Measurements from ENCODE around the gene ACTRT2.

ACTRT2 gene

DNA sequence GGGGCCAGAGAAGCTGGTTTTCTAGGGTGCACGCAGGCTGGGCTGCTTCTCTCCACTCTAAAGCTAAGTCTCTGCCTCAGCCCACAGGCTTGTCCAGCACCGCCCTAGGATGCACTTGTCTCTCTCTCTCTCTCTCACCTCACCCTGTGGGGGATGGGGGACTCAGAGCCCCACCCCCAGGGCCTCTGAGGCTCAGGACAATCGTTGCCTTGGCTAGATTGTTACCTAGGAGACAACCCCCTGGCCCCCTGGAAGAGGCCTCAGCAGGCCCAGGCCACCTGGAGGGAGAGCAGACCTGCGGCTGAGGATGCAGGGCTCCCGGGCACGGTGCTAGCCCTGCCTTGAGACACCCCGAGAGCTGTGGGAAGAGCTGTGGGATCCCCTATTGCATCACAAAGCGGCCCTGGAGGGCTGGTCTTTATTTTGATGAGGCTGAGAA is at the start of gene ACTRT2:
Gene ACTRT2, plus strand, starts transcription at position 235 of the 439 bp plus-strand sequence. CDS start 220 bp downstream, outside the sequence.
- H3K4me3 ChIP-seq (ENCODE audit: low read depth, low read length) = no peak within 1 kb of the TSS
- TF ChIP-seq, protein P1, sequence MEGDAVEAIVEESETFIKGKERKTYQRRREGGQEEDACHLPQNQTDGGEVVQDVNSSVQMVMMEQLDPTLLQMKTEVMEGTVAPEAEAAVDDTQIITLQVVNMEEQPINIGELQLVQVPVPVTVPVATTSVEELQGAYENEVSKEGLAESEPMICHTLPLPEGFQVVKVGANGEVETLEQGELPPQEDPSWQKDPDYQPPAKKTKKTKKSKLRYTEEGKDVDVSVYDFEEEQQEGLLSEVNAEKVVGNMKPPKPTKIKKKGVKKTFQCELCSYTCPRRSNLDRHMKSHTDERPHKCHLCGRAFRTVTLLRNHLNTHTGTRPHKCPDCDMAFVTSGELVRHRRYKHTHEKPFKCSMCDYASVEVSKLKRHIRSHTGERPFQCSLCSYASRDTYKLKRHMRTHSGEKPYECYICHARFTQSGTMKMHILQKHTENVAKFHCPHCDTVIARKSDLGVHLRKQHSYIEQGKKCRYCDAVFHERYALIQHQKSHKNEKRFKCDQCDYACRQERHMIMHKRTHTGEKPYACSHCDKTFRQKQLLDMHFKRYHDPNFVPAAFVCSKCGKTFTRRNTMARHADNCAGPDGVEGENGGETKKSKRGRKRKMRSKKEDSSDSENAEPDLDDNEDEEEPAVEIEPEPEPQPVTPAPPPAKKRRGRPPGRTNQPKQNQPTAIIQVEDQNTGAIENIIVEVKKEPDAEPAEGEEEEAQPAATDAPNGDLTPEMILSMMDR (IDR thresholded peaks at IDR 0.05; ENCODE audit: borderline replicate concordance, insufficient read depth, low read depth, low read length) = no peak

DNA sequence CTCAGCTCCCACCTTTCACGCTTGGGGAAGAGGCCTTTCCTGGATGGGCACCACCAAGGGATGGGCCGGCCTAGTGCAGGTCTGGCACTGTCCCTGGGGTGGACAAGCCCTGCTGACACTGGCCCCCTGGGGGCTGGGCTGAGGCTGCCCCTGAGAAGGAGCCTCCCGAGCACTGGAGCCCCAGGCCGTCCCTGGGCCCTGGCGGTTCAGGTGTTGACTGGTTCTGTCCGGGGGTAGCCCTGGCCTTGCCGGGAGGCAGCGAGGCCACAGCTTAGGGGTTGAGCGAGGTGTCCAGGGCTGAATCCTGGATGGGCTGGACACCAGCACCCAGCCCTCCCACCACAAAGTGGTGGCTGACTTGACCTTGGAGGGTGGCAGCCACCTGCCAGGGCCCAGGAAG is 49.7 kb upstream of the ACTRT2 start:
- H3K4me3 ChIP-seq (ENCODE audit: low read depth, low read length) = no peak overlapping the region
- TF ChIP-seq, protein P1 (IDR thresholded peaks at IDR 0.05; ENCODE audit: borderline replicate concordance, insufficient read depth, low read depth, low read length) = no peak

DNA sequence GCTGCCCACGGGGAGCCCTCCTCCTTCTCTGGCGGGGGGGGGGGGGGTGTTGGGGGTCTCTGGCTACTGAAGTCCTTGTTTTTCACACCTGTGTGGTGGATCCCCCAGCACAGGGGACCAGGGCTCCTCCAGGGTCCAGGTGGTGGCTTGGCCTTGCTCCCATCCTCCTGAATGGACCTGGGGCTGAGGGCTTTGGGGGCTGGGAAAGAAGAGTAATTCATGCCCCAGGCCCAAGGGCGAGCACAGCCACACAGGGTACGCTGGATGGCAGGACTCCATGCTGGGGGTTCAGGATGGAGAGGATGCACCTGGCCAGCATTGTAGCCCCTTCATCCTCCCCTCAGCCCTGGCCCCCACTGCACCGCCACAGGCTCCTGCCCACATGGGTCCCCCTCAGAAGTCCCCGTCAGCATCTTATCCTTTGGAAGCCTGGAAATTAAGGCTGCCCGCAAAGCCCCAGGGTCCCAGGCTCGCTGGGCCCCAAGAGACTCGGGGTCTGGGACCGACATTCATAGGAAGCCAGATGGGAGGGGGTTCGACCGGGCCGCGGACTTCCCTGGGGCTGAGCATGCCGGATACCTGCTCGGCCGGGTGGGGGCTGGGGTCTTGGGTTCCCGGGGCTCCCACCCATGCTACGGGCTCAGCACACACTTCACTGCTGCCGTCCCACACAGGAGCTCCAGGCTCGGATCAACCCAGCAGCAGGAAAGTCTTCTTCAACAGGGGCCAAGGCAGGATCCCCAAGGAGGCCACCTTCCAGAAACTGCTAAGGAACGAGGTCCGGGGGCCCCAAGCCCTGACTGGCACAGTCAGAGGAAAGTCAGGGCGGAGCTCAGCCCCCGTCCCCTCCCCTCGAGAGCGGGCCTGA is 49.0 kb upstream of the ACTRT2 start:
- H3K4me3 ChIP-seq (ENCODE audit: low read depth, low read length) = no peak overlapping the region
- TF ChIP-seq, protein P1 (IDR thresholded peaks at IDR 0.05; ENCODE audit: borderline replicate concordance, insufficient read depth, low read depth, low read length) = no peak

DNA sequence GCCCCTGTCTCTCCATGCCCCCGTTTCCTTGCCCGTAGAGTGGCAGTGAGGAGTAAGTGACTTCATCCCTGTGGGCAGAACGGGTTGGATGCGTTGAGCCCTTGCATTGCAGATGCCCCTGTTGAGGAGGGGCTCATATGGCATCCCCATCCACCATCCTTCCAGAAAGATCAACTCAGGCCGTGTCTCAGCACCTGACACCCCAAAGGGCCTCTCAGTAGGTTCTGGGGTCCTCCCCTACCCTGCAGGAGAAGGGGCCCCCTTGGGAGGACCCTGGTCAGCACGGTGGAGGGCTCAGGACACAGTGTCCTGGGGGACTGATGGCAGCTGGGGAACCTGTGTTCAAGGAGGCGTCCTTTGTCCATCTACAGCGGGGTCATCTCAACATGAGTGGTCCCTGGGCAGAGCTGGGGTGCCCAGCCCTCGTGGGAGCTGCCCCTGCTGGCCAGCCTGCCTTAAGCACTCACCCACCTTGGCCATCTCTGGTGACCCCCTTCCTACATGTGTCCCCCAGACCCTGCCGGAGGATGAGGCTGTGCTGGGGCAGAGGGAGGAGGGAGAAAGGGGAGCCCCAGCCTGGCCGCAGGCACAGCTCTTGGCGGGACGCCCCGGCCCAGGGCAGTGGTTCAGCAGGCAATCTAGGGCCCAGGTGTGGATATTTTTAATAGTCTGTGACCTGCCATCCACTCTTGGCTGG is 48.2 kb upstream of the ACTRT2 start:
- TF ChIP-seq, protein P1 (IDR thresholded peaks at IDR 0.05; ENCODE audit: borderline replicate concordance, insufficient read depth, low read depth, low read length) = no peak
- no peak overlapping the region for H3K4me3 ChIP-seq (ENCODE audit: low read depth, low read length)

DNA sequence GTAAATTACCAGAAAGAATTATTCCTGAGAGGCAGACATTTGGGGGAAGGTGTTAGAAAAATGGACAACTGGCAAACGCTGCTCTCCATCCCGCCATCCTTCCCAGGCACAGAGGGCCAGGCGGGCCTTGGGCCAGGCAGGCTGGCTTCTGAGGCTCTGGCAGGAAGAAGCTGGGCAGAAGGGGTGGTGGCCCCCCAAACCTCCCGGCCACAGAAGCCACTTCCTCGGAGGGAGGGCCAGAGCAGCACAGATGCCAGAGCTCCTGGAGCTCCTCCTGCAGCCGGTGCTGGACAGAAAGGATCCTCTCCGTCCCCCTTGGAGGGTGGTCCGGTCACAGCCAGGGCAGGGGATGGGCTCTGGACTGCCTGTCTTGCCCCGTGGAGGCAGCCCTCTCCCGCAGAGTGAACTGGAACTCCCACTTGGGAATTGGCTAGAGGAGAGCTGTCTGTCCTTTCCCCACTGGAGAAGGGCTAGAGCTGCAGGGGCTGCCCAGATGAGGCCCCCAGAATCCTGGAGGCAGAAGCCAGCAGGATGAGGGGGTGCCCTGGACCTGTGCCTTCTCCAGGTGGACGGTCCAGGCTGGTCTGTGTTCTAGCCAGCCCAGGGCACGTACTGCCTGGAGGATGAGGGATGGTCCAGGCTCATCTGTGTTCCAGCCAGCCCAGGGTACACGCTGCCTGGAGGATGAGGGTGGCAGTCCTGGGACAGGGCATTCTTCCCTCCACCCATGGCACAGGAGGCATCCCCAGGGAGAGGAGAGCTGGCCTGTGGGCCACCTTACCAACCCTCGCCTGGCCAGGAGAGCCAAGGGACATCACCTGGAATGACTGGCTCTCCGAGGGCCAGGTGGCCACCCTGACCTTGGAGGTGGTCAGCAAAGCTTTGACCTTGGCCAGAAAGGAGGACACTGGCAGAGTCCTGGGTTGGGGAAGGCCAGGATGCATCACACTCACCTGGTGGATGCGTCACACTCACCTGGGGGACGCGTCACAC is 47.4 kb upstream of the ACTRT2 start:
- TF ChIP-seq, protein P1 (IDR thresholded peaks at IDR 0.05; ENCODE audit: borderline replicate concordance, insufficient read depth, low read depth, low read length) = no peak
- no peak overlapping the region for H3K4me3 ChIP-seq (ENCODE audit: low read depth, low read length)

DNA sequence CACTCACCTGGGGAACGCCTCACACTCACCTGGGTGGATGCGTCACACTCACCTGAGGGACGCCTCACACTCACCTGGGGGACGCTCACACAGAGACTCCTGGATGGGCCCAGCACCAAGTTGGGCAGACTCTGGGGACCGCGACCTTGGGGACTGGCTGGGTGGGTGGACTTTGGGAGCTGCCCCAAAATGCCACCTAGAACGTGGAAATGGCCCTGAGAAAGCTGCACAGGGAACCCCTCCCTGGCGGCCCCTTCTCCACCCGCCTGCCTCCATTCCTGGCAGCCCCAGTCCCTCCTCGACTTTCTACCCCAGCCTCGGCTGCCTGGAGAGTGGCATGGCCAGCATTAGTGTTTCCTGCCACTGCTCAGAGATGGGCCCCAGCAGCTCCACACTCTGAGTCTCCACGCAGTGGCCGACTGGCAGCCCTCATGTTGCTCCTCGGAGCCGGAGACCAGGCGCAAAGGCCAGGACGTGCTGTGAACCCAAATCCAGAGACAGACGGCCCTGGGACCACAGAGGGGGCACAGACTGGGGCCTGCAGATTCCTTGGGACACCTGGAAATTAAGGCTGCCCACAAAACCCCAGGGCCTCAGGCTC is 46.5 kb upstream of the ACTRT2 start:
- TF ChIP-seq, protein P1 (IDR thresholded peaks at IDR 0.05; ENCODE audit: borderline replicate concordance, insufficient read depth, low read depth, low read length) = no peak
- no peak overlapping the region for H3K4me3 ChIP-seq (ENCODE audit: low read depth, low read length)

Measured in GM12875 (cell line).